Tibial nerve (tissue), 4 donors: ENCODE data around the gene ITCH. TPM values are rescaled to one million over a fixed set of nuclear protein-coding genes. Genes with fewer than 3 reads are reported as not detected.

Experiments
- DNase-seq, 2 donors: peaks; one replicate each; pipeline ENCODE4 v3.0.0-alpha.2; 2019; ENCODE audit warnings: low spot score in 2 of 2
- H3K27ac ChIP-seq, 4 donors: fragments of 200-600 bp; sonication (generic) in 3 of 4; one replicate each; pipeline ENCODE4 v1.5.1; 2017 to 2019; ENCODE audit warnings: mild to moderate bottlenecking in 1 of 4
- H3K27me3 ChIP-seq, 2 donors: fragments of 200-600 bp; sonication (generic) in 1 of 2; one replicate each; pipeline versions ENCODE4 v1.5.1 to v1.6.0; 2017 to 2019
- H3K36me3 ChIP-seq, 3 donors: fragments of 200-600 bp; sonication (generic); one replicate each; pipeline ENCODE4 v1.5.1; 2018 to 2019
- H3K4me1 ChIP-seq, 4 donors: fragments of 200-600 bp; sonication (generic) in 3 of 4; one replicate each; pipeline ENCODE4 v1.5.1; 2017 to 2019
- H3K4me3 ChIP-seq, 4 donors: fragments of 200-600 bp; sonication (generic) in 3 of 4; one replicate each; pipeline ENCODE4 v1.5.1; 2017 to 2019; ENCODE audit warnings: mild to moderate bottlenecking in 1 of 4, moderate library complexity in 1 of 4
- H3K9me3 ChIP-seq, 4 donors: fragments of 200-600 bp; sonication (generic) in 3 of 4; one replicate each; pipeline ENCODE4 v1.5.1; 2017 to 2019
- EP300 ChIP-seq, 2 donors: sonication (generic); formaldehyde crosslinking; IDR thresholded peaks; one replicate each; pipeline ENCODE4 v1.6.1; 2017; ENCODE audit warnings: antibody characterized with exemption in 2 of 2, mild to moderate bottlenecking in 1 of 2
- POLR2A ChIP-seq, 2 donors: fragments of 450-650 bp; IDR thresholded peaks; one replicate each; pipeline ENCODE4 v1.6.1; 2017; ENCODE audit warnings: antibody characterized with exemption in 2 of 2, mild to moderate bottlenecking in 2 of 2, moderate library complexity in 2 of 2
- WGBS, 2 donors: methylation state at CpG; one replicate each; pipeline ENCODE4 v1.1.5; 2018; 5-methylcytosine and 5-hydroxymethylcytosine counted together
- total RNA-seq, 4 donors: library from RNA; depleted of rRNA; stranded (reverse); fragments of >200 nt; gene quantifications; one replicate each; pipeline ENCODE4 v1.1.0, GENCODE V29; 2016
- TF ChIP-seq, protein P1 (sequence below), 5 experiments: fragments of 200-600 bp in 3 of 5; fragments of 450-650 bp in 2 of 5; sonication (generic) in 3 of 5; IDR thresholded peaks; one replicate each; pipeline ENCODE4 v1.5.1; 2016 to 2019; ENCODE audit warnings: antibody characterized with exemption in 5 of 5, mild to moderate bottlenecking in 3 of 5, moderate library complexity in 2 of 5

Gene ITCH
- total RNA-seq, 4 donors from 2014 or later: 48.4 to 85.4 (median 62.8) TPM

DNA sequence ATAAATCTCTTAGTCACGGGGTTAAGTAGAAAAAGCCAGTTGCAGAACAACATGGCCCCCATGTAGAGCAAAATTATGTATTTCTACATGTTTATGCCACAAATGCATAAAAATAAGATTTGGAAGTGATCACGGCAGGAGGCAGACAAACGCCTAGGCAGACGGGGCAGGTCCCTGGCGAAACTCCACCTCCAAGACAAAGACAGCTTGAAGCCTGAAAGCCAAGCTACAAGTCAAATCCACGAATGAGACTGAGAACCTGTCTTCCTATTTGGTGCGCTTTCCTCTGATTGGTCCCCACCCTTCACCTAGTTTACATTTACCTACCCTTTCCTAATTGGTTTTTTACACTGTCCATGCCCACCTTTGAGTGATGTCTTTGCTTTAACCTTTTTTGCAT lies 31.2 kb upstream of the ITCH start:
- WGBS, 2 donors: 66 to 70% methylated on average over 7 of the region's 7 CpGs
- Histone ChIP-seq H3K36me3 (no peaks in the 10 kb centered on the region), H3K27ac (peak overlapping the region in 1 of 4 donors; percentile 29), H3K4me3 (no peak overlapping the region), H3K4me1 (peaks cover 0 to 25% (median 13%) of the 10 kb centered on the region in 4 donors), H3K9me3 (no peaks in the 10 kb centered on the region), H3K27me3 (no peaks in the 10 kb centered on the region)
- no peak for TF ChIP-seq EP300 (IDR thresholded peaks at IDR 0.05)
- no peak for TF ChIP-seq POLR2A (IDR thresholded peaks at IDR 0.05)
- TF ChIP-seq, protein P1, sequence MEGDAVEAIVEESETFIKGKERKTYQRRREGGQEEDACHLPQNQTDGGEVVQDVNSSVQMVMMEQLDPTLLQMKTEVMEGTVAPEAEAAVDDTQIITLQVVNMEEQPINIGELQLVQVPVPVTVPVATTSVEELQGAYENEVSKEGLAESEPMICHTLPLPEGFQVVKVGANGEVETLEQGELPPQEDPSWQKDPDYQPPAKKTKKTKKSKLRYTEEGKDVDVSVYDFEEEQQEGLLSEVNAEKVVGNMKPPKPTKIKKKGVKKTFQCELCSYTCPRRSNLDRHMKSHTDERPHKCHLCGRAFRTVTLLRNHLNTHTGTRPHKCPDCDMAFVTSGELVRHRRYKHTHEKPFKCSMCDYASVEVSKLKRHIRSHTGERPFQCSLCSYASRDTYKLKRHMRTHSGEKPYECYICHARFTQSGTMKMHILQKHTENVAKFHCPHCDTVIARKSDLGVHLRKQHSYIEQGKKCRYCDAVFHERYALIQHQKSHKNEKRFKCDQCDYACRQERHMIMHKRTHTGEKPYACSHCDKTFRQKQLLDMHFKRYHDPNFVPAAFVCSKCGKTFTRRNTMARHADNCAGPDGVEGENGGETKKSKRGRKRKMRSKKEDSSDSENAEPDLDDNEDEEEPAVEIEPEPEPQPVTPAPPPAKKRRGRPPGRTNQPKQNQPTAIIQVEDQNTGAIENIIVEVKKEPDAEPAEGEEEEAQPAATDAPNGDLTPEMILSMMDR (IDR thresholded peaks at IDR 0.05): no peak
- DNase-seq: no peak

DNA sequence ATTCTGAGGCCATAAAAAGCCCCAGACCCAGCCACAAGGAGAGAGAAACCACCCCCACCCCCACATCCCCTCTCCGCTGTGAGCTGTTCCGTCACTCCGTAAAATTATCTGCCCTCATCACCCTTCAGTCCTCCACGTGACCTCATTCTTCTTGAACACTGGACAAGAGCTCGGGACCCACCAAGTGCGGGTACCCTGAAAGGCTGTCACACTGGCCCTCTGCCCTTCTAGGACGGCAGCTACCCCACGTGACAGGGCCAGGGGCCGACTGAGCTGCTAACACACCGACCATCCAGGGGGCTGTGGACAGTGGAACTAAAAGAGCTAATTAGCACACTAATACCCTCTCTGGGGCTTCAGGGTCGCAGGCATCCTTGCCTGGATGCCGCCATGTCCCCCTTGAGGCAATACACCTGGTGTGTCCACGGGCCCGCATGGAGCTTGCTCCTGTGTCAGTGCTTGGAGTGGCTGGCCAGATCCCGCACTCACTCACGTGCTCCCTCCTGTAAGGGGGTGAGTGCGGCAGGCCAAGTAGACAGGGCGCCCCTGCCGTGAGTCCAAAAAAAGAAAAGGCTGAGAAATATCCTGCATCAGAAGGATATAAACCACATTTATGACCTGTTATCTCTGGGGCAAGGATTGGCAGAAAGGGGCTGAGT lies 30.7 kb upstream of the ITCH start:
- H3K27me3 ChIP-seq: no peaks in the 10 kb centered on the region
- no peaks in the 10 kb centered on the region for H3K9me3 ChIP-seq
- H3K27ac ChIP-seq: peak overlapping the region in 3 of 4 donors; percentile 10 to 83 (median 80)
- H3K36me3 ChIP-seq: no peaks in the 10 kb centered on the region
- 76 to 82% methylated on average over 12 to 19 of the region's 19 CpGs for WGBS, 2 donors
- H3K4me1 ChIP-seq: peaks cover 0 to 25% (median 13%) of the 10 kb centered on the region in 4 donors
- H3K4me3 ChIP-seq: no peak overlapping the region
- TF ChIP-seq, protein P1 (IDR thresholded peaks at IDR 0.05): no peak
- no peak for TF ChIP-seq EP300 (IDR thresholded peaks at IDR 0.05)
- TF ChIP-seq POLR2A (IDR thresholded peaks at IDR 0.05): no peak
- no peak for DNase-seq

DNA sequence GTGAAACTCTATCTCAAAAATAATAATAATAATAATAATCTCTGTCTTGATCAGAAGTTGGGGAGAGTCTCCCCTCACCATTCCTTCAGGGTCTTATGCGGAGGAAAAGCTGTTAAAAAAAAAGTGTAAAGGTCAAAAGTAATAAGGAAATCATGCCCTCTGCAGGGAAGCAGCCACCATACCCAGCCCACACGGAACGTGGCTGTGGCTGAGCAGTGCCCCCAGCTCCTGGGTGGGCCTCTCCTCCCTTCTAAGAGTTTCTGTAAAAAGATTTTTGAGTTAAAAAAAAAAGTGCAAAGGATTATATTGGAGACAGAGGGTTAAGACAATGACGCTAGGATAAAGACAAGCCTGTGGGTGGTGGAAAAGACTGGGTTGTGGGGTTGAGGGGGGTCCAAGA lies 29.3 kb upstream of the ITCH start:
- Histone ChIP-seq H3K9me3 (no peaks in the 10 kb centered on the region), H3K27ac (peak overlapping the region; percentile 17 to 83 (median 71)), H3K36me3 (no peaks in the 10 kb centered on the region), H3K4me3 (no peak overlapping the region), H3K4me1 (peaks cover 0 to 25% (median 13%) of the 10 kb centered on the region in 4 donors), H3K27me3 (no peaks in the 10 kb centered on the region)
- no peak for DNase-seq
- 44 to 56% methylated on average over 4 of the region's 4 CpGs for WGBS, 2 donors
- TF ChIP-seq EP300 (IDR thresholded peaks at IDR 0.05) (no peak), POLR2A (IDR thresholded peaks at IDR 0.05) (no peak)
- TF ChIP-seq, protein P1 (IDR thresholded peaks at IDR 0.05): no peak

DNA sequence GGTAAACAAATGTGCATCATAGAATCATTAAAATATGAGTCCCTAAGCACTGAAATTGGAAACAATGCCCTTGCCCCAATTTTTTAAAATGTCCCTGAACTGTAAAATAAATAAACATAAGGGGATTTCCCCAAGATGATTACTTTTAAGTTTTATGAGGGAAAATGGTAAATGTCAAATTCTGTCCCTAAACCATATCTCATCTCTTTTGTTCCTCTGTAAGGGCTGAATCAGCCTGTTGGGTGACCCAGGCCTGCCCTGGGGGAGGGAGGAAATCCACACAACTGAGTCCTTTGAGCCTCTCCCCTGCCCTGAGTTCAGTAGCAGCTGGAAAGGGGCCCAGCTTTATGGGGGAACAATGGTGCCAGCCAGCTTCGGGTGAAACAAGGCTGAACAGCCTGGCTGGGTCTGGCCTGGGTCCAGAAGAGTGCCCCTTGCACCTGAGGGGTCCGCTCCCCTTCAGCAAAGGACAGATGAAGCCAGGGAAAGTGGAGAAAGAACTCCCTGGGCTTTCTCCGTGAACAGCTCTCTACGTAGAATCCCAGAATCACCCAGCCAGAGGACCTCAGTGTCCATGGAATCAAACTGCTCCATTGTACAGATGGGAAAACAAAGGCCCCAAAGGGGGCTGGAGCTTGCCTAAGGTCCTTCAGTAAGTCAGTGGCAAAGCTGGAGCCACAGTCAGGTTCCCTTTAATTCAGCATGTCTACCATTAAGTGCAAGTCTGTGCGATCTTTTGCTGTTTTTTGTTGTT lies 28.2 kb upstream of the ITCH start:
- WGBS, 2 donors: 60 to 62% methylated on average over 5 of the region's 5 CpGs
- H3K9me3 ChIP-seq: no peaks in the 10 kb centered on the region
- peak; percentile 20 to 78 for TF ChIP-seq EP300 (IDR thresholded peaks at IDR 0.05)
- TF ChIP-seq, protein P1 (IDR thresholded peaks at IDR 0.05): no peak
- H3K36me3 ChIP-seq: no peaks in the 10 kb centered on the region
- no peaks in the 10 kb centered on the region for H3K27me3 ChIP-seq
- peak in 1 of 2 donors; percentile 22 for DNase-seq
- H3K27ac ChIP-seq: peak overlapping the region; percentile 17 to 88 (median 74)
- peaks cover 0 to 25% (median 13%) of the 10 kb centered on the region in 4 donors for H3K4me1 ChIP-seq
- H3K4me3 ChIP-seq: no peak overlapping the region

DNA sequence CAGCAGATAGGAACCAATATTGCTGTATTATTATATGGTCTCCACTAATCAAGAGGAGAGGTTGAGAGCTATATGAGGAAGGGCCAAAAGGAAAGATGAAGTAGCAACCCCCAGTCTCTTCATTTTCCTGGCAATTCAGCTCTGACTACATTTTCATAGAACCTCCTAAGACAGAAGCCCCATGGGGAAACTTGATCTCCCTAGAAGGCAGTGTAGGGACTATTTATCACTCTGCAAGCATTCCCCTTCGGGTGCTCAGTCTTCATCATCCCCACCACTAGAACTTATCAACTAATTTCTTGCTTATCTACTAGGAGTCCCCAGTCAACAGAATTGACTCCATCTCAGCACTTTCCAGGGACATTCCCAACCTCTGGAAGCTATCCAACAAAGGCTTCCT lies 25.5 kb upstream of the ITCH start:
- WGBS, 2 donors: 75 to 89% methylated on average over 1 of the region's 1 CpG
- H3K27ac ChIP-seq: peak overlapping the region in 2 of 4 donors; percentile 12 to 29
- H3K27me3 ChIP-seq: no peaks in the 10 kb centered on the region
- H3K9me3 ChIP-seq: no peaks in the 10 kb centered on the region
- TF ChIP-seq POLR2A (IDR thresholded peaks at IDR 0.05) (no peak), EP300 (IDR thresholded peaks at IDR 0.05) (no peak)
- TF ChIP-seq, protein P1 (IDR thresholded peaks at IDR 0.05): no peak
- peaks cover 0 to 16% (median 9%) of the 10 kb centered on the region in 4 donors for H3K4me1 ChIP-seq
- H3K36me3 ChIP-seq: no peaks in the 10 kb centered on the region
- no peak overlapping the region for H3K4me3 ChIP-seq
- no peak for DNase-seq
